Measurements from ENCODE around the gene NID2.

DNA sequence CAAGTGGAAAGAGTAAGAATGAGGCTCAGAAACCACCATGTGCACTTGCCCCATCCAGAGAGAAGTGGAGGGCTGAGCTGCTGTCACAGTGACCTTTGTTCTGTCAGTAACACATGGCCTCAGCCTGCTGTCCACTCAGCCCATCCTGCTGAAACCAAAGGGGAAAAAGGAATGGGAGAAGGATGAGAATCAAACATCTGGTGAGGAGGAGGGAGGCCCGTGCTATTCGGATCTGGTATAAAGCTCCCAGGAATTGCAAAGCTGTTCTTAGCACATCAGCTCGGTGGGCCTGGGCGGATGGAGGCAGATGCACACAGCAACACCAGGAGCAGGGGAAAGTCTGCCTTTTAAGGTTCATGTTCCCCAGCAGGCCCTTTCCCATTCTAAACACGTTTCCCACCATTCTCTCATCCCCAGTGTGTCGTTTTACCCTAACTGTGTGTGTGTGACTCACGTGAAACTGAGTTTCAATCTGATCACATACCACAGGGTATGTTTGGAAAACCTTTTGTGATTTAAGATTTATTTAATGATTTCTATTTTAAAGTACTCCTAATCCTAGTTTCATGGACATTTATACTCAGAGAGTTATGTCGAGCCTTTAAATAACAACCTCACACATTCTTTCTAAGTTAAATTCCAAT is 42.7 kb downstream of the NID2 start:
- no peak for TF ChIP-seq CTCF (IDR thresholded peaks at IDR 0.05)
- no peak for TF ChIP-seq POLR2A (IDR thresholded peaks at IDR 0.05)

Data from testis (tissue), 2 donors.